ENCODE results near the gene OR2J1. TPM values are rescaled to one million over a fixed set of nuclear protein-coding genes. Genes with fewer than 3 reads are reported as not detected.

OR2J1 gene
- total RNA-seq, 1 experiment from 2014 or later: not detected

- ChIA-PET POLR2A (no interaction called here), CTCF (no interaction called here)
- peaks cover 11% of the 10 kb centered on the region for H3K9me3 Mint-ChIP-seq
- no peak overlapping the region for H3K4me3 Mint-ChIP-seq
- no peak overlapping the region for H3K27ac Mint-ChIP-seq
- peaks cover 15% of the 10 kb centered on the region for H3K27me3 Mint-ChIP-seq (ENCODE audit: low read depth)
- DNase-seq (ENCODE audit: low spot score) (no peak), ATAC-seq (no peak)
- TF ChIP-seq CBFB (CRISPR knock-in tag; IDR thresholded peaks at IDR 0.05; ENCODE audit: low read depth) (no peak), ARID4B (CRISPR knock-in tag; IDR thresholded peaks at IDR 0.05; ENCODE audit: borderline replicate concordance) (no peak), E2F4 (CRISPR knock-in tag; IDR thresholded peaks at IDR 0.05; ENCODE audit: borderline replicate concordance, low read depth) (no peak), PREB (CRISPR knock-in tag; IDR thresholded peaks at IDR 0.05; ENCODE audit: borderline replicate concordance) (no peak), HMGA2 (CRISPR knock-in tag; IDR thresholded peaks at IDR 0.05) (no peak), ETV6 (CRISPR knock-in tag; IDR thresholded peaks at IDR 0.05) (no peak), ERG (CRISPR knock-in tag; IDR thresholded peaks at IDR 0.05) (no peak), E2F1 (CRISPR knock-in tag; IDR thresholded peaks at IDR 0.05) (no peak), GTF2I (CRISPR knock-in tag; conservative IDR thresholded peaks at IDR 0.05) (no peak), ZNF416 (CRISPR knock-in tag; IDR thresholded peaks at IDR 0.05) (no peak)
- H3K4me1 Mint-ChIP-seq: no peaks in the 10 kb centered on the region
- no peaks in the 10 kb centered on the region for H3K36me3 Mint-ChIP-seq
Measured at GRCh38 chr6:29051680-29052079, 47.6 kb upstream of the OR2J1 start.

GRCh38 chr6:29071831-29072723 lies 27.2 kb upstream of the OR2J1 start:
- Mint-ChIP-seq H3K4me3 (no peak overlapping the region), H3K4me1 (no peaks in the 10 kb centered on the region), H3K27ac (no peak overlapping the region), H3K27me3 (ENCODE audit: low read depth) (no peaks in the 10 kb centered on the region; the same call in 1 of the 2 replicates), H3K36me3 (no peaks in the 10 kb centered on the region), H3K9me3 (peaks cover 10% of the 10 kb centered on the region)
- peak; percentile 99 for ATAC-seq
- POLR2A ChIA-PET: no interaction called here
- peak; percentile 60 for DNase-seq (ENCODE audit: low spot score)
- CTCF ChIA-PET: interaction anchor here (0.5 to 1.3 kb wide), 20 partner anchors 8 to 406 kb away, joined by 3 to 7 read pairs (median 4); partner anchors contain the start of genes OR2B3 and ZNF311
- TF ChIP-seq TP53 (CRISPR knock-in tag; IDR thresholded peaks at IDR 0.05) (no peak), SP1 (CRISPR knock-in tag; conservative IDR thresholded peaks at IDR 0.05) (no peak), E2F1 (CRISPR knock-in tag; IDR thresholded peaks at IDR 0.05) (no peak), ATF6 (CRISPR knock-in tag; IDR thresholded peaks at IDR 0.05) (no peak), FOXP1 (CRISPR knock-in tag; IDR thresholded peaks at IDR 0.05; ENCODE audit: borderline replicate concordance) (no peak), ZBTB21 (CRISPR knock-in tag; IDR thresholded peaks at IDR 0.05; ENCODE audit: borderline replicate concordance) (no peak), TCF7 (CRISPR knock-in tag; IDR thresholded peaks at IDR 0.05; ENCODE audit: low read depth) (no peak), CTCF (IDR thresholded peaks at IDR 0.05) (peak; percentile 79)

Data from WTC11 (cell line).